NCI-H526 (cell line): ENCODE results near the gene LRRC47.

Experiments used
- DNase-seq, 2 experiments: peaks; one replicate each; lab custom pipeline; 2025; lab: John Stamatoyannopoulos, UW

The LRRC47 gene

GRCh38 chr1:3786468-3787348, 9.6 kb downstream of the LRRC47 start:
- DNase-seq = no peak

GRCh38 chr1:3785456-3786157, 10.7 kb downstream of the LRRC47 start:
- peak in 1 of 2 experiments; percentile 58 for DNase-seq

GRCh38 chr1:3785045-3785444, 11.3 kb downstream of the LRRC47 start:
- no peak for DNase-seq

- no peak for DNase-seq
Observed at GRCh38 chr1:3783651-3784474, 12.4 kb downstream of the LRRC47 start.

- DNase-seq = no peak
Observed at GRCh38 chr1:3780901-3781300, 15.4 kb downstream of the LRRC47 start.

- DNase-seq = no peak
Observed at GRCh38 chr1:3779912-3780416, 16.3 kb downstream of the LRRC47 start.

- no peak for DNase-seq
Observed at GRCh38 chr1:3779265-3779911, 16.9 kb downstream of the LRRC47 start.

- DNase-seq = no peak
Observed at GRCh38 chr1:3778590-3779264, 17.6 kb downstream of the LRRC47 start.

- DNase-seq = no peak
Observed at GRCh38 chr1:3777647-3778589, 18.4 kb downstream of the LRRC47 start.

- no peak for DNase-seq
Observed at GRCh38 chr1:3777078-3777547, 19.2 kb downstream of the LRRC47 start.

GRCh38 chr1:3776231-3776961, 19.9 kb downstream of the LRRC47 start:
- DNase-seq = no peak

- DNase-seq = peak; percentile 74 to 92
Observed at GRCh38 chr1:3775490-3776230, 20.6 kb downstream of the LRRC47 start.

- DNase-seq = no peak
Observed at GRCh38 chr1:3774946-3775489, 21.3 kb downstream of the LRRC47 start.

GRCh38 chr1:3774276-3774945, 21.9 kb downstream of the LRRC47 start:
- no peak for DNase-seq

GRCh38 chr1:3773572-3774275, 22.6 kb downstream of the LRRC47 start:
- no peak for DNase-seq

- DNase-seq = no peak
Observed at GRCh38 chr1:3772715-3773571, 23.4 kb downstream of the LRRC47 start, which contains the start of gene SMIM1. Gene SMIM1, plus strand, starts transcription at chr1:3772749. Its CDS starts 2,625 bp downstream, at chr1:3775374.
